Stimulated activated CD8-positive, alpha-beta memory T cell treated with anti-CD3 and anti-CD28 coated beads, Interleukin-4, amount 100 ng/mL, for 24 hours (primary cell): Measurements from ENCODE around the gene ARMH1.
"Not testable (repeated sequence)": the region's sequence is repeated elsewhere in the genome, so short reads cannot be mapped to it uniquely, and the experiment has no call there.

Experiments
- DNase-seq: peaks from one replicate; pipeline ENCODE4 v3.0.0-alpha.2; 2020; ENCODE audit warnings: low read depth

The ARMH1 gene

DNA sequence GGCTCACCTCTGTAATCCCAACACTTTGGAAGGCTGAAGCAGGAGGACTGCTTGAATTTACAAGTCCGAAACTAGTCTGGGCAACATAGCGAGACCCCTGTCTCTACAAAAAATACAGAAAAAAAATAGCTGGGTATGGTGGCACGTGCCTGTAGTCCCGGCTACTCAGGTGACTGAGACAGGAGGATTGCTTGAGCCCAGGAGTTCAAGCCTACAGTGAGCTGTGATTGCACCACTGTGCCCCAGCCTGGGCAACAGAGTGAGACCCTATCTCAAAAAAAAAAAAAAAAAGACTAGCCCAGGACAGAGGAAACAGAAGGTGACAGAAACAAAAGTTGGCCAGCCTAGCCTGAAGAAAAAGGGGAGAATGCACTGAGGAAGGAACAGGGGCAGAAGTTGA, 21.2 kb downstream of the ARMH1 start:
- no peak for DNase-seq

DNA sequence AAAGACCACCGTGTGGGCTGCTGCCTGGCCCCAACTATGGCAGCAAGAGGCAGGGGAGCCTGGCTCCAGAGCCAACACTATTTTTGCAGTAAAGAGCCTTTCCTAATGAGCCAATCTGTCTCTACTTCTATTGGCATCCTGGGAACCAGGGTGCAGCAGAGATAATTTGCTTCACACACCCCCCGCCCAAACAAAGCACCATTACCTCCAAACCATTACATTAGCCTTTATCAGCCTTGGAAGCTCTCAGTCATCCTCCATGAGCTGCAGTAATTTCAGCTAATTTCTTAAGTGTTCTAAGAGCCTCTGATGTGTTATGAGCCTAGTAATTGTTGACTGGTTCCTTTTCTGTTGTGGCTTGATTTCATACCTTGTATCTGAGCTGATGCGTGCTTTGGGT, 21.6 kb downstream of the ARMH1 start:
- DNase-seq: no peak

DNA sequence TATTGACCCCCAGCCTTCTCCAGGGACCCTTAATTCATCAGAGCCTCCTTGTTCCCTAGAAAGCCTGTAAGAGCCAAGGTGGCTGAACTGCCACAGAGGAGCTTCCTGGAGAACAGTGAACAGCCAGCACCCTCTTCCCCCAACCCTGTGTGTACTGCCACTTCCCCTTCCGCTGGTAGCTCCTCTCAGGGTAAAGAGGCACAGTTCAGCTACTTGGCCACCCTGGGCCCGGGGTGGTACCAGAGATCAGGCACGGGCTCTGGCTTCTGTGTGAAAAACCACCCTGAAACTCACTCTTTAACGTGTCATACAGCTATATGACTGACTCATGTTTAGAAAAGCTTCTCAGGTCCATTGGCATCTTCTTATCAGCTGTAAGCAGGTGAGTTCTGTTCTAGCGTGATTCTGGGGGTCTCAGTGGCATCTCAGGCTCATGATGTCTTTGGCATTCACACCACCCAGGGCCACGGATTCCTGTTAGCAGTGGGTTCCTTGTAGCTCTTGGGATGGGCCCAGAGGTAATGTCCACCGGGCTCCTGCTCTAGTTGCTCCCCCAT, 22.4 kb downstream of the ARMH1 start:
- DNase-seq: no peak

DNA sequence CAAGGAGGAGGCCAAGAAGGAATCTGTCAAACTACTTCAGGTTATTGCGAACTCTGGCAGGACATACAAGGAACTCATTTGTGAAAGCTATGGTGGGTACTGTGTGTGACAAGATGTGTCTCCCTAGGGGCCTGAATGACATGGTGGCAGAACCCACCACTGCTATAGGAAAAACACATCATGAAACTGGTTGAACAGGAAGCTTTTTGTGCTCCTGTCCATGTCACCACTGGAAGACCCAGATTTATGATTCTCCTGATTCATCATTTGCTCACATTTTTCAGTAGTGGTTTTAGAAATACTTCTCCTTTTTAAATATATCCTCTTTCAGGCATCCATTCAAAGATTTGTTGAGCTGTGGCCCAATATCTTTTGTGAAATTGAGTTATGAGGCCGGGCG, 23.6 kb downstream of the ARMH1 start:
- no peak for DNase-seq

DNA sequence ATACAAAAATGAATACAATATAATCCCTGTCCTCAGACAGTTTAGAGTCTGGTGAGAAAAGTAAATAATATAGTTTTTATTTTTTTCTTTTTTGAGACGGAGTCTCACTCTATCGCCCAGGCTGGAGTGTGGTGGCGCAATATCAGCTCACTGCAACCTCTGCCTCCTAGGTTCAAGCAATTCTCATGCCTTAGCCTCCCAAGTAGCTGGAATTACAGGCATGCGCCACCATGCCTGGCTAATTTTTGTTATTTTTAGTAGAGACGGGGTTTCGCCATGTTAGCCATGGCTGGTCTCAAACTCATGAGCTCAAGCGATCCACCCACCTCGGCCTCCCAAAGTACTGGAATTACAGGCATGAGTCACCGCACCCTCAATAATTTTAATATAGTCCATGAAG, 24.9 kb downstream of the ARMH1 start:
- not testable (repeated sequence) for DNase-seq

DNA sequence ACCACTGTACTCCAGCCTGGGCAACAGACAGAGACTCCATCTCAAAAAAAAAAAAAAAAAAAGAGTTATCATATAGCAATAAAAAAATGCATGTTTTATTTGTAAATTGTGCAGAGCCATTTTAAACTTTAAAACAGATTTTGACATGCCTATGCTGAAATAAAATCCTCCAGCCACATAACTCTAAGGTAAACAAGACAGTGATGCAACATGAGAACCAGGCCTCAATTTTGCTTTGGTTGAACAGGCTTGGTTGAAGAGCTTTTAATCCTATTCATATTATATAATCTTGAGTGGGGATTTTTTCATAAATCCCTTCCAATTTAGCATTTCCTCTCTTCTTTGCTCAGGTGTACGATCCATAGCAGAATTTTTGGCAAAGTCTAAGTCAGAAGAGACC, 26.1 kb downstream of the ARMH1 start:
- DNase-seq: no peak

DNA sequence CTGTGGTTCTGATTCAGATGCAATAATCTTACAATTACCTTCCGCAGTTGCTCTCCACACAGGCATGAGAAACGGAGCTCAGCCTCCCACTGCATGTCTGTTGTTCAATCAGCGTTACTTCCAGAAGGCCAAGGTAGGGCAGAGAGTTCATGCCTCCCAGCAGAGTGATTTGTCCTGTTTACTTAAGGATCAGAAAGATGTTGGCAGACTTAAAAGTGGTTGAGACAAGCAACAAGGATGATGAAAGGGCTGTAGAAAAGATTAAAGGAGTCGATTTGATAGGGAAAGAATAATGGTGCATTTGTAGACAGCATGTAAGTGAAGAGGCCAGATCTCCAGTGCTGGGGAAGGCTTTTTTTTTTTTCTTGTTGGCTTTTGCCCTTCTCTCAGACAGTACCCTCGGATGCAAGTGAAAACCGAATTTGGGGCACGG, 26.6 kb downstream of the ARMH1 start:
- DNase-seq: no peak

DNA sequence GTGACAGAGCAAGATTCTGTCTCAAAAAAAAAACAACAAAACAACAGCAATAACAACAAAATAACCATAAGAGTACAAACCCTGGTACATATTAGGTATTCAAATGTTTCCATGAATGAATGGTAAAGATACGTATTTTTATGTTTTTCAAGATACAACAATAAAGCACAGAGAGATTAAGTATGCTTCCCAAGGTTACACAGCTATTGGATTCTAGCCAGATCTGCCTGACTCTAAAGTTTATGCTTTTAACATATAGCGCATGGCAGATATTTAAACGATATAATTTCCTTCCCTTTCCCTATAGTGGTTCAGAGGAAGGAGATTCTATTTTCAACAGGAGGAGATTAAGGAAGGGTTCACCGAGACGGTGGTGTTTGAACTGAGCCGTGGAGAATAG, 31.0 kb downstream of the ARMH1 start:
- DNase-seq: no peak

DNA sequence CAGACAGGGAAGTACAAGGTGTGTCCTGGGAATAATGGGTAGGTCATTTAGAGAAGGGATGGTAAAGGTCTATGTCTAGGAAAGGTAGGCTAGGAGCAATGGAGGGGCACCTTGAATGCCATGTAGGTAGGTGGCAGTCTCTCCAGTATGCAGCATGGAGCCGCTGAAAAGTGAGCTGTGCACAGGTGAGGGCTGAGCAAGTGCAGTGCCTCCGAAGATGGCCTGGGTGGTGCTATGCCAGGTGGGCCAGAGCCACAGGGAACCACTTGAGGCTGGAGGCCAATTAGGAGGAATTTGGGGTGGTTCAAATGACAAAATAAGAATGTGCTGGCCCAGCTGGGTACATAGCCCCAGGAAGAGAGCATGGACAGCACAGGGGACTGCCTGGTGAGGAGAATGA, 31.4 kb downstream of the ARMH1 start:
- DNase-seq: no peak

DNA sequence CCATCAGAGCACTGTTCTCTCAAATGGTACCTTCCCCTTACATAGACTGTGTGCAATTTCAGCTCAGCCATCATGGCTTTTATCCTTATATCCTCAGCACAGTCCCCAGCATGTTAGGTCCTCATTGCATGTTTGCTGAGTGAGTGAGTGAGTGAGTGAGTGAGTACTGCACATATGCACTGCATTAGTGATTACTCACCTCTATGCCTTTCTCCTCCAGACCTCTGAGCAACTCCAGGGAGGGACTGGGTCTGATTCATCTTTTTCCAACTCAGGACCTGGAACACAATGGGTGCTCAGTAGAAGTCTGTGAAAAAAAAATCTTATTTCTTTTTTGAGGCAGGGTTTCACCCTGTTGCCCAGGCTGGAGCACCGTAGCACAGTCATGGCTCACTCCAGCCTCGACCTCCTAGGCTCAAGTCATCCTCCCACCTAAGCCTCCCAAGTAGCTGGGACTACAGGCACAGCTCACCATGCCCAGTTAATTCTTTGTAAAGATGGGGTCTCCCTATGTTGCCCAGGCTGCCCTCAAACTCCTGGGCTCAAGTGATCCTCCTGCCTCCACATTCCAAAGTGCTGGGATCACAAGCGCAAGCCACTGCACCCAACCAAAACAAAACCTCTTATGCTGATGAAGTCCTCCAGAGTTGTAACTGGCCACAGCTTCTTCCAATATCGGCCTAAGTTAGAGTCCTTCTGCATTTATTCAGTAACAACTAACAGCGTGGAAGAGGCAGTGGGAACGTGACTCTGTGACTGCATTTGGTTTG, 32.8 kb downstream of the ARMH1 start:
- no peak for DNase-seq

DNA sequence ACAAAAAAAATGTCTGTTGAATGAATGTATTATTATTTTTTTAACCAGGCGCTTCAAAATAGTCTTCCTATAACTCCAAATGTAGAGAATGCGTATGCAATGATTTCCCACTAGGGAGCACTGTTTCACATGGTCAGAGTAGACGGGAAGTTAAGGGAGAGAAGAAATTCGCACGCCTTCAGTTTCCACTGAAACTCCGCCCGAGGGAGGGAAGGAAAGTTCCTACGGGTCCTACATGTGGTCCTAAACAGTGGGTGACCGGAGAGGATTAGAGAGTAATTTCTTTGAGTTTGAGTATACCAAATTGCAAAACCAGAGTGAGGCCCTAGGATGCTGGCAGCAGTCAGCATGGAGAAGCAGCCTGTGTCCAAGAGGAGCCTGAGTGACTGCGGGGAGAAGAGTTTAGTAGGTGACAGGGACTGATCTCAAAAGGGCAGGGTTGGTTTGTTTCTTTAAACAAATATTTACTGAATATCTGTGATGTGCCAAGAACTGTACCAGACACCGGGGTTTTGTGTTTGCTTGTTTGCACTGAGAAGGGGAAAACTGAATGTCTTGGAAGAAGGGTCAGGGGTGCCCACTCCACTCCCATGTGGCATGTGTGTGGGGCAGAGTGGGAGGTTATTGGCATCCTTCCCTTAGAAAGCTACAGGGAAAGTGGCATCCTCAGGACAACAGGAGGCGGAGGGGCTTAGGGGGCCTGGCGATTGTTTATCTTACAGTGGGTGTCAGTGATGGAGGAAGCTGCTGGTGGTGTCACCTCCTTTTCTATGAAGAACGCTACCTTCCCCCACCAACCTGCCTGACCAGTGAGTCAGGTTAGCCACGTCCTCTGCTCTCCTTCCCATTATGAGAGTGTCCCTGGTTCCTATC, 33.7 kb downstream of the ARMH1 start:
- DNase-seq: no peak

DNA sequence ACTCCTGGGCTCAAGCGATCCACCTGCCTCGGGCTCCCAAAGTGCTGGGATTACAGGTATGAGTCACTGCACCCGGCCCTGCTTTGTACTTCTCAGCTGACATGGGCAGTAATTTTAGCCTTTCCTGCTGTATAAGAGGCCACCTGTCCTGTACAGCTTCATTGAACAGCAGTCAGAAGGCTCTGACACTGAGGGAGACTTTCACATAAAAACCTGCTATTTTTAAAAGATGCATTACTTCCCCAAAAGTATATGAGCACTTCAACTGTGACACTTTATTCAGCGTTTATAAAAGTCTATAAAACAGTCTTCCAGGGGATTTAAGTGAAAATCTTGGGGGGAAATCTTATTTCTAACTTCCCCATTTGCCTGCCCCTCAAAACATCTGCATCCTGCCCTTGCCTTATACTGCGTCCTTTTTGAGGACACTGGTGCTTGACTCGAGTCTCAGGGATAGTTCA, 38.8 kb downstream of the ARMH1 start:
- DNase-seq: no peak

DNA sequence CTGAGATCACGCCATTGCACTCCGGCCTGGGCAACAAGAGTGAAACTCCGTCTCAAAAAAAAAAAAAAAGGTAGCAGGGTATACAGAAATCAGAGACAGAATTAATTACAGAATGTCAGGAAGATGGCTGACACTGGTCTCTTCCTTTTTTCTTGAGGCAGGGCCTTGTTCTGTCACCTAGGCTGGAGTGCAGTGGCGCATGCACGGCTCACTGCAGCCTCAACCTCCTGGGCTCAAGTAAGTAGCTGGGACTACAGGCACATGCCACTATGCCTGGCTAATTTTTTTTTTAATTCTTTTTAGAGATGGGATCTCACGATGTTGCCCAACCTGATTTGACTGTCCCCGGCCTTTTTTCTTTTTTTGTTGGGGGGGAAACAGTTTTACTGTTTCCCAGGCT, 40.0 kb downstream of the ARMH1 start:
- no peak for DNase-seq

DNA sequence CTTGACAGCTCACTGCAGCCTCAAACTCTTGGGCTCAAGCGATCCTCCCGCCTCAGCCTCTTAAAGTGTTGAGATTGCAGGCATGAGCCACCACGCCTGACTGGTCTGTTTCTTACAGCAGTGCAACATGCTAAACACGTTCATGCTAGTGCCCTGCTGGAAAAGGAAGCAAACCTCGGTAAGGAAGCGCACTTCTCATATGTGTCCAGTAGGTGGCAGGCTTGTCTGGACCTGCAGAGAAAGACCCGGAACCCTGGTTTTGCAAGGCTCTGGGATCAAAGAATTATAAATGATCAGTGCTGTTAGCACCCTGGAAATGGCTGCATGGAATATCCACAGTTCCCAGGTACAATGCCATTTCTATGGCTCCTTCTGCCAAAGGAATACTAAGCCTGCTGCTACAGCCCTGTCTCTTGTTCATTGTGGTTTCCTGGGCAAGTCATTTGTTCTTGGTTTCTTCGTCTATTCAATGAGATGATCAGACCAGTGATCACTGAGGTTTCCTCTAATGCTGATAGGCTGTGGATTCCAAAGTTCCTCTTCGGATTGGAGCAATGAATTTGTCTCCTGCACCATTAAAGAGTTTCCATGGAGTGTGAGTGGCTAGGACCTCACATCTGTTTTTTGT, 40.5 kb downstream of the ARMH1 start:
- DNase-seq: no peak

DNA sequence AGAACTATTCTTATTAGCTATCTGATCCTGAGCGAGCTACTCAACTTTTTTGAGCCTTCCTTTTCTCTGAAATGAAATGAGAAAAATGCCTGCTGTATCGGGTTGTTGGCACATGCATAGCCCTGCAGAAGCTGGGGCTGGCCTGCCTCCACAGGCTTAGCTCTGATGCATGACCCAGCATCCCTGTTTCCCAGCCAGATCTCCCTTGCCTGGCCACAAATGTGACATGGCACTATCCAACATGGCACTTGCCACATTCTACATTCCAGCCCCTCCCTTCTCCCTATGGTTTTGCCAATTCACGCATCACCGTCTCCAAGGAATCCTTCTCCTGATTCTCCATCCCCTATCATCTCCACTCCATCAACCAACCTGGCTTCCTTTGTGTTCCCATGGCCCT, 42.6 kb downstream of the ARMH1 start:
- no peak for DNase-seq

DNA sequence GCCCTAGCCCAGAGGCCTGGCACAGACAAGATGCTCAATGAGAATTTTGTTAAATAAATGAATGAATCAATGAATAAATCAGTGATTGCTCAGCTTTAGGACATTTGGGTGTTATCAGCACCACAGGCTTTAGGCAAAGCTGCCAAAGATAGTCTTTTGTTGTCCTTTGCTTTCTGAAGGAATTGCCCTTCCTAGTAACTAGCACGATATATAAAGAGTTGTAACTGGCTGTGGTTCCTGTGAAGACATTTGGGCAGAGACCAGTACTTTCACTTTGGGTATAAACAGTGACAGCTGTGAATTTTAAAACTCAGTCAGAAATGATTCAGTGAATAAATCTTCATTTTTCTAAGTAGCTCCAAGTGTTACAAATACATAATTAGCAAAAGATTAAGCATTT, 43.1 kb downstream of the ARMH1 start:
- no peak for DNase-seq

DNA sequence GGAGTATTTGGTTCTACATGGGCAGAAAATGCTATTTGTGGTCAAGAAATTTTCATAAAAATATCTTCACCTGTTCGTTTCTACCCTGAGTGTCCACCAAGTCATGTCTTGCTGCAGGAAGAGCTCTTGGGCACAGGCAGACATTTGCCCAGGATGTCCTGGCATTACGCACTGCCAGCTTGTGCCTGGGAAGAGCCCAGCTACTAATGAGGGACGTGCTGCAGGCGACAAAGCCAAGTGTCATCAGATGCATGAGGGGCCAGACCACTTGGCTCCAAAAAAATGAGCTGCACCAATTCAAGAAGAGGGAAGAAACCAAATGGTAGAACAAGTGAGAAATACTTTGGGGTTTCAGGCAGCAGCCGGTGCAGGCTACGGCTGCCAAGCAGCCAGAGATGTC, 43.6 kb downstream of the ARMH1 start:
- DNase-seq: no peak

DNA sequence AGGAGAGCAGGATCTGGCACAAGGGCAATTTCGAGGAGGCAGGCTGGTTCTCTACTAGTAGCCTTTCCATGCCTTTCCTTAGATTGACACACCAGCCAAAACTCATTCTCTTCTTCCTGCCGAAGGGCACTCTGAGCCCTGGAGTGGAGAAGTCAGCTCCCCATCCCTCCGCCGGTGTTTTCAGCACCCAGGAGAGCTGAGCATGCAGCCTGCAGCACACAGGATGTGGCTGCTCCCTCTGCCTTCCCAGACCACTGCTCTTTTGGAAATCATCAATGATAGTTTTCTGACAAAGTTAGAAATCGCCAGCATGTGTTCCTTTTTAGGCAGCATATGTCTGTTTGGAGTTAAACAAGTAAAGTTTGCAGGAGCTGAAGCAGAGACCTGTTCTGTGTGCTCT, 44.8 kb downstream of the ARMH1 start:
- DNase-seq: no peak

DNA sequence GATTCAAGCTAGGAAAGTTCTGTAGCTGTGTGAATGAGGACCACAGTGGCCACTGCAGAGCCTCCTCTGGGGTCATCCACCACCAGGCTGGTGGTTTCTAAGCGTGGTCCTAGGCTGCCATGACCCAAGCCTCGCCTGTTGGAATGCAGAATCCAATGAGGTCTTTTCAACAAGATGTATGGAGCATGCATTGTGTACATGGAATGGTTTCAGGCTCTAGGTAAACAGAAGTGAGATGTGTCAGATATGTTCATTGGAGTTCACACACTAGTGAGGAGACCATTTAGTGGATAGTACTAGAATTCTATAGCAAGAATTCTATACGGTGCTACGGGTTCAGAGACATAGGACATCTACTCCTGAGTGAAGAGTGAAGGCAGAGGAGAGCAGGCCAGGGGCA, 45.8 kb downstream of the ARMH1 start:
- DNase-seq: no peak

DNA sequence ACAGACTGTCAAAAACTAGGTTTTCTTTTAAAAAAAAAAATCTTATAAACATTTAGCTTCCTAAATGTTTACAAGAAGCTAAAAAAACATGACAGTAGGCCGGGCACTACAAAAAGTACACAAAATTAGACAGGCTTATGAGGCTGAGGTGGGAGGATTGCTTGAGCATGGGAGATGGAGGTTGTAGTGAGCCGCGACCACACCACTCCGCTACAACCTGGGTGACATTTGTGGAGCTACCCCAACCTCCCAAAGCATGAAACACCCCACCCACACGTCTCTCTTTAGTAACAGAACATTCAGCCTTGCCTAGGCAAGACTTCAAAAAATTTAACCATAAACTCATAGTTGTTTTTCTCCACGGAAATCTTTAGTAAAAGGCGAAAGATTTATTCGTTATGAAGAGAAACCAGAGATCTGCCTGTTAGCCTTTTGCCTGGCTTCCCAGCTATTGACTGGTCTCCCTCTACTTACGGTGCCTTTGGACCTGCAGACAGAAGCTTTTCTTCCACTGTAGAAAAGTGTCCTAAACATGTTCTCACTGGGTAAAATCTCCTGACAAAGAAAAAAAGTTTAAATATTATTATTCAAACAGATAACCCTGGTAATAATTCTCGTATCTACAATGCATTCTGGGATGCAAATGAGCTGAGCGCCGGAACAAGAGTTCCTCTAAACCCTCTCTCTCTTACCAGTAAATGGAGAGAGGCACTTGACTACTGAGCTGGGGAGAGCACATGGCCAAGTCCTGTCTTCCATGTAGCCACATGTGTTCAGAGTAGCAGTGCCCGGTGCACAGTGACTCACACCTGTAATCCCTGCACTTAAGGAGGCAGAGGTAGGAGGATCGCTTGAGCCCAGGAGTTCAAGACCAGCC, 47.2 kb downstream of the ARMH1 start:
- DNase-seq: peak; percentile 49

DNA sequence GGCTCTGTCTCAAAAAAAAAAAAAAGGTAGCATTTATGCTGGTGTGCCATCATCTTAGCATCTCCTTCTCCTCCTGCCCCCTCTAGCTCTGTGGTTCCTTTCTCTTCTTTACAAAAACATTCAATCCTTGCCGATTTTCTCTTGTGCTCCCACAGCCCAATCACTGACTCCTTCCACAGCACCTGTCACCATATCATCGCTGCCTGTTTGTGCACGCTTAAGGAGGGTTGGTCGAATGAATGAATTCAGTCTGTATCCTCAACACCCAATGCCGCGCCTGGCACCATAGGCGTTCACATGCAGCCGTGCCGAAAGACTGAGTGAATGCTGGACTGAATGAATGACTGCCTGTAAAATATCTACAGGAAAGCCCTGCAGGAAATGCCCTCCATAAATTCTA, 48.5 kb downstream of the ARMH1 start:
- no peak for DNase-seq
